Omental fat pad (tissue), 4 donors: Measurements from ENCODE around the gene VIT. TPM values are rescaled to one million over a fixed set of nuclear protein-coding genes. Genes with fewer than 3 reads are reported as not detected.

Source experiments
- ATAC-seq: fragments of 150-250 bp; one replicate; pipeline ENCODE4 v1.9.1; 2016; ENCODE audit warnings: mild to moderate bottlenecking, moderate library complexity; ENCODE audit not compliant: low FRiP score
- DNase-seq: peaks from one replicate; pipeline ENCODE4 v3.0.0-alpha.2; 2019; ENCODE audit warnings: low spot score
- total RNA-seq, 4 donors: library from RNA; depleted of rRNA; stranded (reverse); fragments of >200 nt; gene quantifications; one replicate each; pipeline ENCODE4 v1.1.0, GENCODE V29; 2016
- TF ChIP-seq, protein P1 (sequence below), 3 donors: fragments of 450-650 bp; IDR thresholded peaks; one replicate each; pipeline ENCODE4 v1.5.1; 2016 to 2017; ENCODE audit warnings: antibody characterized with exemption in 3 of 3, mild to moderate bottlenecking in 3 of 3, moderate library complexity in 2 of 3

The VIT gene, protein sequence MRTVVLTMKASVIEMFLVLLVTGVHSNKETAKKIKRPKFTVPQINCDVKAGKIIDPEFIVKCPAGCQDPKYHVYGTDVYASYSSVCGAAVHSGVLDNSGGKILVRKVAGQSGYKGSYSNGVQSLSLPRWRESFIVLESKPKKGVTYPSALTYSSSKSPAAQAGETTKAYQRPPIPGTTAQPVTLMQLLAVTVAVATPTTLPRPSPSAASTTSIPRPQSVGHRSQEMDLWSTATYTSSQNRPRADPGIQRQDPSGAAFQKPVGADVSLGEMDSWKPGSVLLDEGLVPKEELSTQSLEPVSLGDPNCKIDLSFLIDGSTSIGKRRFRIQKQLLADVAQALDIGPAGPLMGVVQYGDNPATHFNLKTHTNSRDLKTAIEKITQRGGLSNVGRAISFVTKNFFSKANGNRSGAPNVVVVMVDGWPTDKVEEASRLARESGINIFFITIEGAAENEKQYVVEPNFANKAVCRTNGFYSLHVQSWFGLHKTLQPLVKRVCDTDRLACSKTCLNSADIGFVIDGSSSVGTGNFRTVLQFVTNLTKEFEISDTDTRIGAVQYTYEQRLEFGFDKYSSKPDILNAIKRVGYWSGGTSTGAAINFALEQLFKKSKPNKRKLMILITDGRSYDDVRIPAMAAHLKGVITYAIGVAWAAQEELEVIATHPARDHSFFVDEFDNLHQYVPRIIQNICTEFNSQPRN
- total RNA-seq = 10 to 100 TPM; 10.2 to 36.4 (median 19.8) TPM

DNA sequence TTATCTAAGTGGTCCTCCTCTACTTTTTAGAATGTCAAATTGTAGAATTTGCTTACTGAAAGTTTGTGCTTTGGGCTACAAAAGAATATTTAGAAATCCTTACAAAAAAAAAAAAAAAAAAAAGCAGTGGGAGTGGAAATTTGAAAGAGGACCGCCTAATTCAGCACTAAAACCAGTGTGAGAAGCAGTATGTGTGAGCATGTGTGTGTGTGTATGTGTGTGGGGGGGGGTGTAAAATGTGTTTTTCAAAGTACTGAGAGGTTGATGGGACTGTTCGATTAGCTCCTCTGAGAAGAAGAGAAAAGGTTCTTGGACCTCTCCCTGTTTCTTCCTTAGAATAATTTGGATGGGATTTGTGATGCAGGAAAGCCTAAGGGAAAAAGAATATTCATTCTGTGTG is at the start of gene VIT:
VIT (plus strand) TSS at position 175 of the 400 bp plus-strand sequence. CDS start 19,664 bp downstream, outside the sequence.
- DNase-seq = no peak
- no peak for ATAC-seq
- TF ChIP-seq, protein P1, sequence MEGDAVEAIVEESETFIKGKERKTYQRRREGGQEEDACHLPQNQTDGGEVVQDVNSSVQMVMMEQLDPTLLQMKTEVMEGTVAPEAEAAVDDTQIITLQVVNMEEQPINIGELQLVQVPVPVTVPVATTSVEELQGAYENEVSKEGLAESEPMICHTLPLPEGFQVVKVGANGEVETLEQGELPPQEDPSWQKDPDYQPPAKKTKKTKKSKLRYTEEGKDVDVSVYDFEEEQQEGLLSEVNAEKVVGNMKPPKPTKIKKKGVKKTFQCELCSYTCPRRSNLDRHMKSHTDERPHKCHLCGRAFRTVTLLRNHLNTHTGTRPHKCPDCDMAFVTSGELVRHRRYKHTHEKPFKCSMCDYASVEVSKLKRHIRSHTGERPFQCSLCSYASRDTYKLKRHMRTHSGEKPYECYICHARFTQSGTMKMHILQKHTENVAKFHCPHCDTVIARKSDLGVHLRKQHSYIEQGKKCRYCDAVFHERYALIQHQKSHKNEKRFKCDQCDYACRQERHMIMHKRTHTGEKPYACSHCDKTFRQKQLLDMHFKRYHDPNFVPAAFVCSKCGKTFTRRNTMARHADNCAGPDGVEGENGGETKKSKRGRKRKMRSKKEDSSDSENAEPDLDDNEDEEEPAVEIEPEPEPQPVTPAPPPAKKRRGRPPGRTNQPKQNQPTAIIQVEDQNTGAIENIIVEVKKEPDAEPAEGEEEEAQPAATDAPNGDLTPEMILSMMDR (IDR thresholded peaks at IDR 0.05) = no peak

DNA sequence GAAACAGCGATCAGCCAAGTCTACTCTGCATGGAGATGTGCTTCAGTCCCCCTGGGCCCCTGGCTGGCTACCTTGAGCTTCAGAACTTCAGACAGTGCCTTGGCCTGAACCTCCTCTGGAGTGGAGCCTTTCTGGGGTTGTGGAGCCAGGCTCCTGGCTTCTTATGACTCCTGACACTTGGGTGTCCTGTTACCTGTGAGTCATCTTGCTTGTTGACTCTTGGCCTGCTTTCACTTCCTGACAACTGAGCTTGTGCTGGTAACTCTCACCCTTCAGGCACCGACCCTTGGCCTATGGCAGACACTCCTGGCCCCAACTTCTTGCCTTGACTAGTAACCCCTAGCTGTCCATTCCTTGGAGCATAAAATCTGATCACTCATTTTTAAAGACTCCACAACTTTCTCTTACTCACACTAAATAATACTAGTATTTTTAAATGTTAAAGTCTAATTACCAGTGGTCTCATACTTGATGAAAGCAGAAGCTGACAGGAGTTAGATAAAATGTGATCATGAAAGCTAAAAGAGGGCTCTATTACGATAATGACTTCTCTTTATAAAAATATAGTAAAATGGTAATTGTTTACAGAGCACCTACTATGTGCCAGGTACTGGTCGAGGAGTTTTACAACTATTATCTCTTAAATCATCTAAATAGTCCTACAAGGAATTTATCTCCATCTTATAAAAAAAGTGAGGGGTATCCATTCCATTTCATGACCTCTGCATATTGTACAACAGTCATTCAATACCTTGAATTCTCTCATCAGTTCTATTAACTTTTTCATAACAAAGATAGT is 46.3 kb upstream of the VIT start:
- TF ChIP-seq, protein P1 (IDR thresholded peaks at IDR 0.05) = no peak
- ATAC-seq = no peak
- no peak for DNase-seq

DNA sequence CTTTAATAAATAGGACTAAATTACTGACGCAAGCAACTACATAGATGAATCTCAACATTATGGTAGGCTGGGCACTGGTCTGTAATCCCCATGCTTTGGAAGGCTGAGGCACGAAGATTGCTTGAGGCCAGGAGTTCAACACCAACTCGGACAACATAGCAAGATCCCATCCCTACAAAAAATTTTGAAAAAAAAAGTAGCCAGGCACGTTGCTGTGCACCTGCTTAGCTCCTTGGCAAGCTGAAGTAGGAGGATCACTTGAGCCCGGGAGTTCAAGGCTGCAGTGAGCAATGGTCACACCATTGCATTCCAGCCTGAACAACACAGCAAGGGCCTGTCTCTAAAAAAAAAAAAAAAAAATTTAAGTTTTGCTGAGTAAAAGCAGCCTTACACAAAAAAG is 43.4 kb upstream of the VIT start:
- DNase-seq (no peak), ATAC-seq (no peak)
- TF ChIP-seq, protein P1 (IDR thresholded peaks at IDR 0.05) = no peak

DNA sequence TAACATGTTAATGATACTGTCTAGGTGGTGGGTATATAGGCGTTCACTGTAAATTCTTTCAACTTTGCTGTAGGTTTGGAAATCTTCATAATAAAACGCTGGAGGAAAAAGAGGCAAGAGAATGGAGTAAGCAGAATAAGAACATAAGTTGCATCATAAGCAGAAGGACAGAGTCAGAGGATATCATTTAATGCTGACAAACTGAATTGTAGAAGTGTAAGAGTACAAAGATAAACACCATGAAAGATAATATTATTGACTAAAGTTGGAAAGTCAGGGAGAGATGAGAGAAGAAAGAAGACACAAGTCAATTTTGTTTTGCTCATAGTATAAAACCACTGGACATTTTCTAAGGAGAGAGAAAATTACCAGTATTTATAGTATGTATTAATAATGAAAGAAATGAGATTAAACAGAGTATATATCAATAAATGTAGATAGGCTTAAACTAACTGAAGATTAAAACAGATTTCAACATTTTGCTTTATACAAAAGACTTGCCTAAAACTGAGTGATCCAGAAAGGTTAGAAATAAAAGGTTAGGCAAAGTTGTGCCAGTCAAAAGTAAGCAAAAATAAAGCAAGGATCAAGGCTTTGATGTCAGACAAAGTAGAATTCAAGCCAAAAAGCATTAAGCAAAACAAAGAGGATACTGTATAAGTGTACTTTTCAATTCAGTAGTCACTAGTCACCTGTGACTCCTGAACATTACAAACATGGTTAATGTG is 42.4 kb upstream of the VIT start:
- DNase-seq = no peak
- TF ChIP-seq, protein P1 (IDR thresholded peaks at IDR 0.05) = no peak
- no peak for ATAC-seq

DNA sequence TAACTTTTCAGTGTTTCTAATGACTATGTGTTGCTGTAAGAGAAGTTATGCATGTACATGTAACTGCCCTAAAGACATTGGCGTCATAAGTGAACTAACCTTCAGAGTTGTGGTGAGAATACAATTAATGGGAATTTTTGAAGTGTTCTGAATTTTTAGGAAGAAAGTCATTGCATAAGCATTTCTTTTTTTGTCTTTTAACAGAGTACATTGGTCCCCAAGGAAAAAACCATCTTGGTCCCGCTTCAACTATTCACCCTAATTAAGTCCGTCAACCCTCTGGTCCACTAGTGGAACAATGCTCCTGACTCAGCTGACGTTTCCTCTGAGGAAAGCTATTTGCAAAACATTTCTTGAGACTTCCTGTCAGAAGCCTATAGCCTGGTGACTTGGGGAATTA is 41.1 kb upstream of the VIT start:
- TF ChIP-seq, protein P1 (IDR thresholded peaks at IDR 0.05) = no peak
- ATAC-seq = no peak
- DNase-seq = no peak

DNA sequence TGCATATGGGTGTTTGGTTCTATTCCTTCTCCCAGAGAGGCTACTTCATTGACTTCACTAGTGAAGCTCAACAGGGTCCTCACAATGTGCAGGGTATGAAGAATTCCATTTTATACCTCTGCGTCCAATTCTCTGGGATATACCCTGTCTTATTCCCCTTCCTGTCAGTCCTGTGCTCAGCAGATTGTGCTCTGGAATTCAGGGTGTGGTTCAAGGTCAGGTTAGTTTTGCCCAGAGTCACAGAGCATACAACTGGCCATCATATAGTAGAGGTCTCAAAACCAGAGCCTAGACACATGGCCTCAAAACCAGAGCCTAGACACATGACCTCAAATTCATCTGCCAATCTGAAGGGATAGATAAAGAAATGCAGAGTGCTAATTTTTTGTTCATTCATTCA is 38.8 kb upstream of the VIT start:
- ATAC-seq (no peak), DNase-seq (no peak)
- TF ChIP-seq, protein P1 (IDR thresholded peaks at IDR 0.05) = no peak
